GM10248 (cell line): ENCODE measurements around the gene RBX1.

Source experiments
- CTCF ChIA-PET: fragments of 300-600 bp; sonication (Branson Sonifier 250); formaldehyde crosslinking; extraction: SDS; loops from one replicate; lab custom pipeline; 2021; ENCODE audit warnings: antibody characterized with exemption; lab: Yijun Ruan, JAX
- POLR2A ChIA-PET: fragments of 350-650 bp; sonication (Branson Sonifier 250); formaldehyde crosslinking; extraction: SDS; loops from one replicate; lab custom pipeline; 2020; ENCODE audit warnings: antibody characterized with exemption; lab: Yijun Ruan, JAX
- DNase-seq: peaks from one replicate; pipeline ENCODE4 v3.0.0; 2012; ENCODE audit errors: extremely low spot score
- CTCF ChIP-seq: IDR thresholded peaks from 2 replicates; pipeline ENCODE4 v1.5.1; 2012; ENCODE audit warnings: mild to moderate bottlenecking, low read depth; ENCODE audit errors: extremely low read depth, missing control alignments, control extremely low read depth

The RBX1 gene

GRCh38 chr22:40920526-40920925 is 30.7 kb upstream of the RBX1 start:
- DNase-seq = no peak
- ChIA-PET POLR2A (interaction anchor here (0.7 kb wide), 1 partner anchor 588 kb away, joined by 5 read pairs; no protein-coding TSS in a partner anchor), CTCF (interaction anchor here (2.9 to 3.9 kb wide), 4 partner anchors 11 to 317 kb away, joined by 23 to 96 read pairs (median 45); no protein-coding TSS in a partner anchor)
- no peak for TF ChIP-seq CTCF

- ChIA-PET CTCF (interaction anchor here (0.7 to 3.9 kb wide), 80 partner anchors 8 to 769 kb away, joined by 3 to 96 read pairs (median 4); partner anchors contain the start of genes DNAJB7, EP300 and RBX1), POLR2A (interaction anchor here (0.6 kb wide), 1 partner anchor 228 kb away, joined by 4 read pairs; no protein-coding TSS in a partner anchor)
- peak; percentile 49 for DNase-seq
- peak; percentile 53 for TF ChIP-seq CTCF
Measured at GRCh38 chr22:40922484-40923303, 28.5 kb upstream of the RBX1 start.

GRCh38 chr22:40928657-40929056 is 22.5 kb upstream of the RBX1 start:
- no peak for TF ChIP-seq CTCF
- no peak for DNase-seq
- ChIA-PET POLR2A (no interaction called here), CTCF (interaction anchor here (1.2 to 2.5 kb wide), 5 partner anchors 13 to 373 kb away, joined by 3 to 10 read pairs (median 3); partner anchors contain the start of gene ZC3H7B)

- ChIA-PET CTCF (interaction anchor here (6.5 kb wide), 1 partner anchor 10 kb away, joined by 44 read pairs; no protein-coding TSS in a partner anchor), POLR2A (no interaction called here)
- TF ChIP-seq CTCF = no peak
- no peak for DNase-seq
Measured at GRCh38 chr22:40932396-40932795, 18.8 kb upstream of the RBX1 start.

GRCh38 chr22:40939202-40939601 is 12.0 kb upstream of the RBX1 start:
- no peak for DNase-seq
- CTCF ChIA-PET = interaction anchor here (1.6 kb wide), 1 partner anchor 170 kb away, joined by 3 read pairs; no protein-coding TSS in a partner anchor
- POLR2A ChIA-PET = no interaction called here
- TF ChIP-seq CTCF = no peak

- TF ChIP-seq CTCF = no peak
- ChIA-PET POLR2A (interaction anchor here (0.6 to 1.6 kb wide), 8 partner anchors 14 to 1045 kb away, joined by 3 to 6 read pairs (median 3); no protein-coding TSS in a partner anchor), CTCF (interaction anchor here (1.0 to 3.7 kb wide), 3 partner anchors 12 to 54 kb away, joined by 3 to 13 read pairs (median 6); no protein-coding TSS in a partner anchor)
- peak; percentile 30 for DNase-seq
Measured at GRCh38 chr22:40951795-40952605, 822 bp downstream of the RBX1 start.
